Endothelial cell of umbilical vein (primary cell): ENCODE measurements around the gene KNCN. TPM values are rescaled to one million over a fixed set of nuclear protein-coding genes. Genes with fewer than 3 reads are reported as not detected.

Experiments
- BruUV-seq: library from RNA; stranded (reverse); fragments of 400-500 nt; replicated peaks from 2 replicates; lab custom pipeline; 2021; lab: Mats Ljungman, UMichigan
- CTCF ChIA-PET: fragments of 300-600, 350-600 bp; sonication (Branson Sonifier 250); formaldehyde crosslinking; loops from one replicate; lab custom pipeline; 2021; ENCODE audit warnings: antibody characterized with exemption, inconsistent platforms; lab: Charles Lee
- POLR2A ChIA-PET: fragments of 300-600, 350-600 bp; sonication (Branson Sonifier 250); formaldehyde crosslinking; loops from one replicate; lab custom pipeline; 2021; ENCODE audit warnings: antibody characterized with exemption, inconsistent platforms; lab: Charles Lee
- DNase-seq: peaks from one replicate; pipeline ENCODE4 v3.0.0-alpha.2; 2011; ENCODE audit warnings: low read depth, low spot score
- FAIRE-seq: peaks from 2 replicates; lab custom pipeline; 2011; peaks lifted over from hg19 to GRCh38; lab: Jason Lieb, UNC
- H2AFZ ChIP-seq: 2 replicates; pipeline ENCODE4 v1.6.0; 2012; ENCODE audit warnings: low read depth, low read length, control low read depth, inconsistent platforms
- H3K27ac ChIP-seq: 2 replicates; pipeline ENCODE4 v1.5.1; 2011; ENCODE audit warnings: low read depth, mild to moderate bottlenecking, control low read depth, low read length, moderate library complexity; ENCODE audit not compliant: insufficient read depth
- H3K27me3 ChIP-seq, 2 experiments: 2 replicates each; pipeline versions ENCODE4 v1.6.0 to v1.6.1; 2011; ENCODE audit warnings: low read length in 2 of 2, mixed read lengths in 1 of 2; ENCODE audit not compliant: control insufficient read depth in 2 of 2, insufficient read depth in 2 of 2
- H3K36me3 ChIP-seq, 2 experiments: 2 replicates in 1 of 2; 3 replicates in 1 of 2; pipeline ENCODE4 v1.5.1; 2011; ENCODE audit warnings: low read length in 2 of 2, mild to moderate bottlenecking in 1 of 2, moderate library complexity in 1 of 2; ENCODE audit not compliant: control insufficient read depth in 2 of 2, insufficient read depth in 2 of 2; ENCODE audit errors: extremely low read depth in 1 of 2
- H3K4me1 ChIP-seq: 3 replicates; pipeline ENCODE4 v1.5.1; 2011; ENCODE audit warnings: mild to moderate bottlenecking, low read length; ENCODE audit not compliant: control insufficient read depth, insufficient read depth; ENCODE audit errors: extremely low read depth
- H3K4me2 ChIP-seq: 2 replicates; pipeline ENCODE4 v1.6.1; 2011; ENCODE audit warnings: low read length, control low read depth, mixed read lengths; ENCODE audit not compliant: insufficient read depth
- H3K4me3 ChIP-seq, 3 experiments: fragments of 200-600 bp in 1 of 3; sonication (generic), shearing (Covaris generic) in 1 of 3; replicated peaks in 1 of 3; 2 replicates each; pipeline ENCODE4 v1.5.1; 2011 to 2016; ENCODE audit warnings: control low read depth in 3 of 3, low read length in 3 of 3, mild to moderate bottlenecking in 2 of 3, inconsistent platforms in 1 of 3, low read depth in 1 of 3, moderate library complexity in 1 of 3; ENCODE audit not compliant: insufficient read depth in 1 of 3
- H3K79me2 ChIP-seq: 2 replicates; pipeline ENCODE4 v1.6.0; 2012; ENCODE audit warnings: low read length, inconsistent platforms; ENCODE audit not compliant: control insufficient read depth, insufficient read depth
- H3K9ac ChIP-seq: replicated peaks from 2 replicates; pipeline ENCODE3; 2011; ENCODE audit warnings: low read length, control low read depth; ENCODE audit not compliant: insufficient read depth; ENCODE audit errors: extremely low read depth
- H3K9me1 ChIP-seq: replicated peaks from 3 replicates; pipeline ENCODE4 v1.6.0; 2011; ENCODE audit warnings: mild to moderate bottlenecking, low read length; ENCODE audit not compliant: control insufficient read depth, insufficient read depth; ENCODE audit errors: extremely low read depth
- H3K9me3 ChIP-seq: replicated peaks from 2 replicates; pipeline ENCODE4 v1.5.1; 2012; ENCODE audit warnings: low read length, inconsistent platforms; ENCODE audit not compliant: control insufficient read depth, insufficient read depth
- H4K20me1 ChIP-seq: replicated peaks from 2 replicates; pipeline ENCODE3; 2011; ENCODE audit warnings: mild to moderate bottlenecking, low read length; ENCODE audit not compliant: control insufficient read depth, insufficient read depth; ENCODE audit errors: extremely low read depth
- CTCF ChIP-seq, 2 donors: IDR thresholded peaks; 1 replicate in 1 of 2; 2 replicates in 1 of 2; pipeline ENCODE4 v1.5.1; 2011; ENCODE audit warnings: low read length in 2 of 2, mild to moderate bottlenecking in 2 of 2, moderate library complexity in 2 of 2, control low read depth in 1 of 2, inconsistent platforms in 1 of 2, low read depth in 1 of 2; ENCODE audit not compliant: insufficient read depth in 1 of 2; ENCODE audit errors: extremely low read depth in 1 of 2
- EZH2 ChIP-seq: IDR thresholded peaks from 2 replicates; pipeline ENCODE4 v1.6.1; 2012; ENCODE audit warnings: borderline replicate concordance, low read depth, mild to moderate bottlenecking, moderate library complexity, low read length, inconsistent platforms; ENCODE audit not compliant: severe bottlenecking
- FOS ChIP-seq: IDR thresholded peaks from 2 replicates; pipeline ENCODE4 v1.6.1; 2011; ENCODE audit warnings: mild to moderate bottlenecking, low read length, moderate library complexity, borderline replicate concordance; ENCODE audit not compliant: insufficient read depth
- GATA2 ChIP-seq: IDR thresholded peaks from 2 replicates; pipeline ENCODE4 v1.7.0; 2011; ENCODE audit warnings: low read depth, mild to moderate bottlenecking, moderate library complexity, mixed read lengths, low read length; ENCODE audit not compliant: insufficient read length, insufficient read depth
- JUN ChIP-seq: IDR thresholded peaks from 2 replicates; pipeline ENCODE4 v1.6.1; 2011; ENCODE audit warnings: borderline replicate concordance, low read depth; ENCODE audit not compliant: insufficient read length, insufficient read depth
- MAX ChIP-seq: IDR thresholded peaks from 2 replicates; pipeline ENCODE4 v1.6.1; 2011; ENCODE audit not compliant: insufficient read depth, insufficient read length
- MYC ChIP-seq: IDR thresholded peaks from one replicate; pipeline ENCODE4 v1.6.1; 2011; ENCODE audit warnings: mild to moderate bottlenecking, low read depth, low read length
- POLR2A ChIP-seq: IDR thresholded peaks from 2 replicates; pipeline ENCODE4 v1.6.1; 2012; ENCODE audit warnings: low read depth, mild to moderate bottlenecking, control low read depth, low read length
- POLR2AphosphoS5 ChIP-seq: IDR thresholded peaks from 2 replicates; pipeline ENCODE4 v1.6.1; 2012; ENCODE audit warnings: low read depth, mild to moderate bottlenecking, control low read depth, low read length, moderate library complexity; ENCODE audit not compliant: insufficient read depth
- dilution Hi-C: fragments of 300-500 bp; cut with MboI; formaldehyde crosslinking; loops from one replicate; pipeline ENCODE4 v1.15.0; 2019; ENCODE audit warnings: low sequenced_read_pairs; ENCODE audit not compliant: extremely low pct_ligation_motif_present
- intact Hi-C: fragments of 100-400 bp; cut with micrococcal nuclease; formaldehyde crosslinking; loops from one replicate; pipeline ENCODE4 v1.10.0; 2022
- polyA plus RNA-seq, 4 experiments: library from polyadenylated mRNA; depleted of rRNA in 3 of 4; stranded (reverse) in 3 of 4; unstranded in 1 of 4; fragments of >200 nt; gene quantifications; 2 replicates each; pipeline versions ENCODE4 v1.2.1 to v1.2.3, GENCODE V29; 2011 to 2012; ENCODE audit warnings: missing spikeins in 1 of 4
- total RNA-seq: library from RNA; stranded (reverse); gene quantifications from 2 replicates; pipeline ENCODE4 v1.2.3, GENCODE V29; 2021

Gene KNCN
- total and polyA plus RNA-seq, 2 donors (not counting 3 experiments of a cell fraction or from before 2014, with no cell fraction given) = not detected

- no peak for FAIRE-seq
- H3K27me3 ChIP-seq = peaks cover 46 to 52% of the 10 kb centered on the region in 2 experiments
- POLR2A ChIA-PET = no interaction called here
These were observed 8.1 kb downstream of the KNCN start for GRCh38 chr1:46543382-46543760.

More at GRCh38 chr1:46543382-46543760, 8.1 kb downstream of the KNCN start:
- H3K79me2 ChIP-seq = no peaks in the 10 kb centered on the region
- dilution Hi-C loops (no loop called here), intact Hi-C loops (no loop called here)
- H3K9ac ChIP-seq = no peak overlapping the region
- no peaks in the 10 kb centered on the region for H4K20me1 ChIP-seq
- H3K4me1 ChIP-seq = no peaks in the 10 kb centered on the region
- BruUV-seq = no TSS peak
- H3K9me3 ChIP-seq = no peaks in the 10 kb centered on the region
- H3K27ac ChIP-seq = no peak overlapping the region
- TF ChIP-seq POLR2AphosphoS5 (no peak), GATA2 (no peak), MAX (no peak), EZH2 (no peak), MYC (no peak), JUN (no peak), POLR2A (no peak), CTCF (IDR thresholded peaks at IDR 0.05; ENCODE audit: extremely low read depth in 1 of 2, insufficient read depth in 1 of 2, low read depth in 1 of 2, low read length in 2 of 2) (no peak), FOS (no peak)
- H3K9me1 ChIP-seq = no peaks in the 10 kb centered on the region
- DNase-seq = no peak
- H3K4me3 ChIP-seq = no peak overlapping the region
- CTCF ChIA-PET = no interaction called here
- H3K36me3 ChIP-seq = no peaks in the 10 kb centered on the region
- no peak overlapping the region for H2AFZ ChIP-seq
- no peak overlapping the region for H3K4me2 ChIP-seq
